Glomerular endothelial cell (primary cell): ENCODE measurements around the gene OR9K2. TPM values are rescaled to one million over a fixed set of nuclear protein-coding genes. Genes with fewer than 3 reads are reported as not detected.
"Not testable (repeated sequence)": the region's sequence is repeated elsewhere in the genome, so short reads cannot be mapped to it uniquely, and the experiment has no call there.

Source experiments
- DNase-seq: peaks from one replicate; pipeline ENCODE4 v3.0.0-alpha.2; 2011; ENCODE audit warnings: low read depth, low spot score; ENCODE audit errors: extremely low read depth
- total RNA-seq: library from RNA; depleted of rRNA; stranded (reverse); fragments of >200 nt; gene quantifications from 2 replicates; pipeline ENCODE4 v1.2.3, GENCODE V29; 2015

The OR9K2 gene
- not detected in 2 replicates for total RNA-seq

GRCh38 chr12:55126106-55126505 is at the start of gene OR9K2:
TSS of gene OR9K2 (plus strand) at chr12:55126406. CDS start at chr12:55129835, 3,429 bp downstream.
- no peak for DNase-seq

DNA sequence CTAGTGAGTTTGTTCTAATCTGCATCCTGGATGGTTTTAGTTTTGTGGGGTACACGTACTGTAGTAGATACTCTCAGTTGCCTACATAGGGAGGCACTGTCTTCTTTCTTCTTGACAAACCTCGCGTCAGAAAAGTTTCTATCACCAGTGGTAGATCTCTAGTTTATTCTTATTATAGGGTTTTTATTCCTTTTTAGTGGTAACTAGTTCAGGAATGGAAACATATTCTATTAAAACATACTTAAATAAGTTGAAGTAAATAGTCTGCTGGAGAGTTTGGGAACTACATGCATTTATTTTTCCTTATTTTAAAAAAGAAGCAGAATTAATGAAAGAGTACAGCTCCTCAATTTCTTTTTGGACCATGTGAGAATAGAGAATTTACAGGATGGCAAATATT is 33.6 kb upstream of the OR9K2 start:
- no peak for DNase-seq

- no peak for DNase-seq
Observed at GRCh38 chr12:55112378-55112875, 13.8 kb upstream of the OR9K2 start.

DNA sequence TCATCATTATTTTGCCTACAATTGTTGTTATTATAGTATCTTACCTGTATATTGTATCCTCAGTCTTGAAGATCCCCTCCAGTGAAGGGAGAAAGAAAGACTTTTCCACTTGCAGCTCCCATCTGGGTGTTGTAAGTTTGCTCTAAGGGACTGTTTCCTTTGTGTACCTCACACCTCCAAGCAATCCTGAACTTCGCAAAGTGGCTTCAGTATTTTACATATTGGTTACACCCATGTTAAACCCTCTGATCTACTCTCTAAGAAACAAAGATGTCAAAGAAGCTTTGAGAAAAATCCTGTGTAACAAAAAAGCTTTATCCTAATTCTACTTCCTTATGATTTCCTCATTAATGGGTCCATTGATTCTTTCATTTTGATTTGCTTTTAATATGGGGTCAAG is 10.1 kb upstream of the OR9K2 start:
- DNase-seq: no peak

DNA sequence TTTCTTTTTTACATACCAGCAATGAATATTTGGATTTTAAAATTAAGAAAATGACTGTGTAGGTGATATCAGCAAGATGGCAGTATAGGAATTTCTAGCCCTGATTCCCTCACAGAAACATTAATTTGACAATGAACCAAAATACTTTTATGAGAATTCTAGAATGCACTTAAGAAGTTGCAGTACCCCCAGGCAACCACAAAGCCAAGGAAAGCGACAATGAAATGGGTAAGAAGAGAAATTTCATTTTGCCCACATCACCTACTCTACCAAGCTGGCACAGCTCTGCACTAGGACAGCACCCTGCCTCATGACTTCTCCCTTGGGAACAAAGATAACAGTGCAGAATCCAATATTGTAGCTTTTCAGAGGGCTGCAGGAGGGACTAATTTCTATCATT is 6.6 kb downstream of the OR9K2 start:
- DNase-seq: no peak

GRCh38 chr12:55142669-55143565 is 16.7 kb downstream of the OR9K2 start:
- peak; percentile 25 for DNase-seq

DNA sequence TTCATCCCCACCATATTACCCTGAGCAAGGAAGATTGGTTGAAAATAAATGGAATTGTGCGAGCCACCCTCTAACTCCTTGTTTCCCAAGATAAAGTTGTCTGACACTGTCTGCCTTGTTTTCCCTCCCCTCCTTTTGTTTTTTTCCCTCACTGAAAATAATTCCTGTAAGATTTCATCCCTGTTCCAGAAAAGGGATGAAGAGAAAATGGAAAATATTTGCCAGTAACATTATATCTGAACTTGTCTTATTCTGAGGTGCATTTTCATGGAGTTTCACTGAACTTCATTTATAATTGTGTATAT is 17.3 kb downstream of the OR9K2 start:
- no peak for DNase-seq

- not testable (repeated sequence) for DNase-seq
Observed at GRCh38 chr12:55167010-55167640, 40.9 kb downstream of the OR9K2 start.

GRCh38 chr12:55171445-55171844 is 45.2 kb downstream of the OR9K2 start:
- no peak for DNase-seq

DNA sequence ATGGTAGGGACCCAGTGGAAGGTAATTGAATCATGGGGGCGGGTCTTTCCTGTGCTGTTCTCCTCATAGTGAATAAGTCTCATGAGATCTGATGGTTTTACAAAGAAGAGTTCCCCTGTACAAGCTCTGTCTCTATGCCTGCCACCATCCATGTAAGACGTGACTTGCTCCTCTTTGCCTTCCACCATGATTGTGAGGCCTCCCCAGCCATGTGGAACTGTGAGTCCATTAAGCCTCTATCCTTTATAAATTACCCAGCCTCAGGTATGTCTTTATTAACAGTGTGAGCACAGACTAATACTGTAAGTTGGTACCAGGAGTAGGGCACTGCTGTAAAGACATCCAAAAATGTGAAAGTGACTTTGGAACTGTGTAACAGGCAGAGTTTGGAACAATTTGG is 45.6 kb downstream of the OR9K2 start:
- DNase-seq: not testable (repeated sequence)

DNA sequence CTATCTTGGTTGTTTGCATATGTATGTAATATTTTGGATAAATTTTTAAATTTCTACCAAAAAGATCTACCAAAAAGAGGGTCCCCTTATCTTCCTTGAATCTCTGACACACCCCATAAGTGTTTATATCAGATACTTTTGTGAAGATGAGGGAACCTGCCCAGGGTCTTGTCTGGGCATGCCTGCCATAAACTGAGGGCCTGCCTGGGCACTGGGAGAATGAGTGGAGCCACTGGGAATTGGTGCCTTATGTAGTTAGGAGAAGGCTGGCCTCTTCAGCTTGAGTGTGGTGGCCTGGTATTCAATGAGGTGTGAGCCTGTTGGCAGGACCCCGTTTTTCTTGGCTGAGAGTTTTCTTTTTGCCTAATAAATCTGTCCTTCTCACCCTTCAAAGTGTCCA is 46.5 kb downstream of the OR9K2 start:
- no peak for DNase-seq

GRCh38 chr12:55173456-55173855 is 47.2 kb downstream of the OR9K2 start:
- DNase-seq: no peak

Other genes starting within 250 kb of the OR9K2 start
- not detected in 2 replicates for gene TESPA1, start 141.6 kb upstream of the OR9K2 start, total RNA-seq
- gene NEUROD4, start 106.4 kb upstream of the OR9K2 start, total RNA-seq: not detected in 2 replicates
- gene OR10A7, start 94.6 kb downstream of the OR9K2 start, total RNA-seq: not detected in 2 replicates
- not detected in 2 replicates for gene OR6C74, start 118.2 kb downstream of the OR9K2 start, total RNA-seq
- gene OR6C6, start 170.2 kb downstream of the OR9K2 start, total RNA-seq: not detected in 2 replicates
- gene OR6C1, start 187.9 kb downstream of the OR9K2 start, total RNA-seq: not detected in 2 replicates
- gene OR6C3, start 204.3 kb downstream of the OR9K2 start, total RNA-seq: not detected in 2 replicates
- not detected in 2 replicates for gene OR6C75, start 236.6 kb downstream of the OR9K2 start, total RNA-seq